ENCODE measurements around the gene TMEM109. TPM values are rescaled to one million over a fixed set of nuclear protein-coding genes. Genes with fewer than 3 reads are reported as not detected.

The TMEM109 gene
- total and polyA plus RNA-seq, 2 of the 13 experiments (the other 11 are each of a cell fraction or from before 2014, with no cell fraction given) = 7.7 to 18.0 TPM

DNA sequence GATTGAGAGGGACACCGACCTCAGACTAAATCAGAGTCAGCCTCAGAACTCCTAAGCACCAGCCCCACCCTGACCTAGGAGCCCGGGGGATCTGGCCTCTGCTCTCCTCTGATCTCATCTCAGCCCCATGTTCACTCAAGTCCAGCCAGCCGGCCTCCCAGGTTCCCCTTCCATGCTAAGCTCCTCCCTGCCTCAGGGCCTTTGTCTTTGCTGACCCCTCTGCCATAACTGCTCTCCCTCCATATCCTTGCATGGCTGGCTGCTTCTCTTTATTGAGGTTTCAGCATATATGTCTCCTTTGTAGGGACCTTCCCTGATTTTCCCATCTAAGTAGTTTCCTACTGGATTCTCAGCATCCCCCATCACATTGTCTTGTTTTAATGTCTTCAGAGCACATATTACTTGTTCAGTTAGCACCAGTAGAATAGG is 38.8 kb downstream of the TMEM109 start:
- H3K79me2 ChIP-seq (ENCODE audit: insufficient read depth, low read length) = no peaks in the 10 kb centered on the region
- TF ChIP-seq ZKSCAN5 (CRISPR knock-in tag; IDR thresholded peaks at IDR 0.05) (no peak), ZNF460 (CRISPR knock-in tag; IDR thresholded peaks at IDR 0.05; ENCODE audit: borderline replicate concordance) (no peak), SMARCC2 (IDR thresholded peaks at IDR 0.05) (no peak), HES4 (CRISPR knock-in tag; IDR thresholded peaks at IDR 0.05; ENCODE audit: borderline replicate concordance) (no peak), PAWR (CRISPR knock-in tag; IDR thresholded peaks at IDR 0.05; ENCODE audit: borderline replicate concordance) (no peak), ZMYM3 (CRISPR knock-in tag; IDR thresholded peaks at IDR 0.05) (peak; percentile 77)
- no peak overlapping the region for H3K27ac ChIP-seq (ENCODE audit: extremely low read length, insufficient read depth, low read length)
- peak overlapping the region; percentile 88 for H2AFZ ChIP-seq (ENCODE audit: low read length)
- intact Hi-C loops (cut with micrococcal nuclease; ENCODE audit: unreplicated experiment) = no loop called here
- H3K4me3 ChIP-seq (replicated peaks in 1 of 3; ENCODE audit: insufficient read depth in 1 of 3, low read depth in 2 of 3, low read length in 3 of 3) = peak overlapping the region; percentile 39 to 81 (median 57)
- H3K4me2 ChIP-seq (ENCODE audit: low read depth, low read length) = peak overlapping the region; percentile 86
- CTCF ChIA-PET (ENCODE audit: low intra/inter-chr PET ratio, low total read pairs) = no interaction called here
- no peaks in the 10 kb centered on the region for H3K36me3 ChIP-seq (replicated peaks in 1 of 2; ENCODE audit: control insufficient read depth in 1 of 2, insufficient read depth in 2 of 2, low read length in 2 of 2)
- in situ Hi-C loops (cut with HindIII; ENCODE audit: extremely low pct_ligation_motif_present, low pct_unique_long_range_greater_than_20kb) = no loop called here
- H3K4me1 ChIP-seq (ENCODE audit: insufficient read depth, low read length) = no peaks in the 10 kb centered on the region
- no peaks in the 10 kb centered on the region for H4K20me1 ChIP-seq (ENCODE audit: insufficient read depth, low read length)
- peak; percentile 48 for ATAC-seq
- no TSS peak for BruUV-seq (replicated peaks)
- WGBS (ENCODE audit: low lambda C conversion rate) = 0% methylated on average over 1 of the region's 3 CpGs
- H3K27me3 ChIP-seq (ENCODE audit: control insufficient read depth in 1 of 2, insufficient read depth in 2 of 2, low read length in 2 of 2) = peaks cover 0 to 15% of the 10 kb centered on the region in 2 experiments; a peak in 2 of 5 replicates
- no peak for FAIRE-seq
- DNase-seq (ENCODE audit: low spot score) = no peak
- peak overlapping the region; percentile 38; the same call in 1 of the 2 replicates for H3K9ac ChIP-seq (ENCODE audit: insufficient read depth, low read depth, low read length)
- POLR2A ChIA-PET = no interaction called here
- H3K9me3 ChIP-seq (ENCODE audit: low read length) = no peaks in the 10 kb centered on the region

DNA sequence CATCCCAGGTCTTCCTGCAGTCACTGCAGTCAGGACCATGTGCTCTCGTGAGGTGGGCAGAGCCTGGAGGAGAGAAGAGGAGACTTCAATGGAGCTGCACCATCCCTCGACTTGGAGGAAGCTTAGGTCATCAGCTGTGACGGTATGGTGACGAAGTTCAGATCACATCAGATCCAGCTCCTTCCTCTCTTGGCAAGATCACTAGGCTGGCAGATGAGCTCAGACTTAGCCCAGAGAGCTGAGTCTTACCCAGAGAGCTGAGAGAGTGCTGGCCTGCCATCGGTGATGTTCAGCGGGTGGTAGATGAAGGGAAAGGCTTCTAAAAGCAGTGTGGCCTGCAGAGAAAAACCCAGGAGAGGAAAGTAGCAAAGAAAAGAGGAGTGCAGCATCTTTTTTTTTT is 39.8 kb downstream of the TMEM109 start:
- Histone ChIP-seq H3K27ac (ENCODE audit: extremely low read length, insufficient read depth, low read length) (no peak overlapping the region), H3K4me3 (replicated peaks in 1 of 3; ENCODE audit: insufficient read depth in 1 of 3, low read depth in 2 of 3, low read length in 3 of 3) (no peak overlapping the region), H2AFZ (ENCODE audit: low read length) (no peak overlapping the region), H3K9ac (ENCODE audit: insufficient read depth, low read depth, low read length) (no peak overlapping the region), H4K20me1 (ENCODE audit: insufficient read depth, low read length) (no peaks in the 10 kb centered on the region), H3K36me3 (replicated peaks in 1 of 2; ENCODE audit: control insufficient read depth in 1 of 2, insufficient read depth in 2 of 2, low read length in 2 of 2) (no peaks in the 10 kb centered on the region), H3K4me1 (ENCODE audit: insufficient read depth, low read length) (no peaks in the 10 kb centered on the region), H3K9me3 (ENCODE audit: low read length) (no peaks in the 10 kb centered on the region), H3K27me3 (ENCODE audit: control insufficient read depth in 1 of 2, insufficient read depth in 2 of 2, low read length in 2 of 2) (peaks cover 0 to 11% of the 10 kb centered on the region in 2 experiments; a peak in 2 of 5 replicates), H3K79me2 (ENCODE audit: insufficient read depth, low read length) (no peaks in the 10 kb centered on the region), H3K4me2 (ENCODE audit: low read depth, low read length) (no peak overlapping the region)
- TF ChIP-seq ARID3A (IDR thresholded peaks at IDR 0.05; ENCODE audit: low read depth, low read length) (no peak), TERF1 (CRISPR knock-in tag; IDR thresholded peaks at IDR 0.05) (no peak), ZNF615 (CRISPR knock-in tag; IDR thresholded peaks at IDR 0.05; ENCODE audit: borderline replicate concordance) (no peak), ZNF549 (CRISPR knock-in tag; IDR thresholded peaks at IDR 0.05) (no peak), PRMT3 (CRISPR knock-in tag; IDR thresholded peaks at IDR 0.05; ENCODE audit: borderline replicate concordance, low read depth) (no peak), ZZZ3 (CRISPR knock-in tag; IDR thresholded peaks at IDR 0.05; ENCODE audit: borderline replicate concordance) (no peak), NRL (CRISPR knock-in tag; IDR thresholded peaks at IDR 0.05; ENCODE audit: borderline replicate concordance) (no peak), ZNF569 (CRISPR knock-in tag; IDR thresholded peaks at IDR 0.05; ENCODE audit: borderline replicate concordance) (no peak), ZC3H13 (CRISPR knock-in tag; IDR thresholded peaks at IDR 0.05) (no peak)
- intact Hi-C loops (cut with micrococcal nuclease; ENCODE audit: unreplicated experiment) (no loop called here), in situ Hi-C loops (cut with HindIII; ENCODE audit: extremely low pct_ligation_motif_present, low pct_unique_long_range_greater_than_20kb) (no loop called here)
- no TSS peak for BruUV-seq (replicated peaks)
- CTCF ChIA-PET (ENCODE audit: low intra/inter-chr PET ratio, low total read pairs) = no interaction called here
- no peak for FAIRE-seq
- WGBS (ENCODE audit: low lambda C conversion rate) = 34% methylated on average over 6 of the region's 6 CpGs
- POLR2A ChIA-PET = no interaction called here
- ATAC-seq = no peak; the same call in 1 of the 3 replicates
- DNase-seq (ENCODE audit: low spot score) = no peak
